Common myeloid progenitor, CD34-positive (primary cell): ENCODE data around the gene STAC3.

Experiments
- CTCF ChIA-PET: fragments of 350-600 bp; sonication (Branson Sonifier 250); formaldehyde crosslinking; loops from one replicate; lab custom pipeline; 2021; ENCODE audit warnings: antibody characterized with exemption; lab: Charles Lee
- POLR2A ChIA-PET: fragments of 350-600 bp; sonication (Branson Sonifier 250); formaldehyde crosslinking; loops from one replicate; lab custom pipeline; 2021; ENCODE audit warnings: antibody characterized with exemption; lab: Charles Lee
- DNase-seq, 3 donors: peaks; one replicate each; pipeline versions ENCODE4 v3.0.0 to v3.0.0-alpha.2; 2013
- H3K27ac ChIP-seq, 2 experiments: 1 replicate in 1 of 2; 2 replicates in 1 of 2; pipeline ENCODE4 v1.7.0; 2013; ENCODE audit warnings: inconsistent platforms in 2 of 2, low read length in 2 of 2, mild to moderate bottlenecking in 2 of 2, low read depth in 1 of 2, moderate library complexity in 1 of 2; ENCODE audit not compliant: severe bottlenecking in 2 of 2, insufficient read depth in 1 of 2, poor library complexity in 1 of 2
- H3K27me3 ChIP-seq, 5 experiments: replicated peaks in 2 of 5; 1 replicate in 3 of 5; 2 replicates in 2 of 5; pipeline versions ENCODE4 v1.6.1 to v1.7.0; 2013; ENCODE audit warnings: low read length in 4 of 5, mild to moderate bottlenecking in 2 of 5, moderate library complexity in 2 of 5, inconsistent platforms in 1 of 5; ENCODE audit not compliant: insufficient read depth in 5 of 5, control insufficient read depth in 4 of 5
- H3K36me3 ChIP-seq, 4 experiments: 1 replicate in 2 of 4; 2 replicates in 2 of 4; pipeline versions ENCODE4 v1.6.1 to v1.7.0; 2013; ENCODE audit warnings: low read length in 3 of 4, control low read depth in 1 of 4, mild to moderate bottlenecking in 1 of 4; ENCODE audit not compliant: control insufficient read depth in 4 of 4, insufficient read depth in 4 of 4
- H3K4me1 ChIP-seq, 4 experiments: 1 replicate in 3 of 4; 2 replicates in 1 of 4; pipeline versions ENCODE4 v1.6.1 to v1.7.1; 2013; ENCODE audit warnings: low read length in 3 of 4, mild to moderate bottlenecking in 3 of 4, control low read depth in 1 of 4, inconsistent platforms in 1 of 4, moderate library complexity in 1 of 4; ENCODE audit not compliant: control insufficient read depth in 4 of 4, insufficient read depth in 4 of 4; ENCODE audit errors: control extremely low read depth in 1 of 4
- H3K4me3 ChIP-seq, 7 experiments: 1 replicate in 4 of 7; 2 replicates in 3 of 7; pipeline versions ENCODE4 v1.5.1 to v1.7.0; 2013; ENCODE audit warnings: mild to moderate bottlenecking in 7 of 7, low read length in 6 of 7, moderate library complexity in 6 of 7, inconsistent platforms in 2 of 7, low read depth in 2 of 7, control low read depth in 1 of 7; ENCODE audit not compliant: insufficient read depth in 4 of 7, control insufficient read depth in 1 of 7; ENCODE audit errors: extremely low read depth in 1 of 7
- H3K9me3 ChIP-seq, 5 experiments: 1 replicate in 4 of 5; 2 replicates in 1 of 5; pipeline versions ENCODE4 v1.6.1 to v1.7.1; 2013; ENCODE audit warnings: low read length in 4 of 5, mild to moderate bottlenecking in 2 of 5, inconsistent platforms in 1 of 5, low read depth in 1 of 5, moderate library complexity in 1 of 5; ENCODE audit not compliant: control insufficient read depth in 4 of 5, insufficient read depth in 2 of 5; ENCODE audit errors: control extremely low read depth in 1 of 5
- WGBS: methylation state at CpG from one replicate; pipeline ENCODE4 v1.1.5; 2013; ENCODE audit not compliant: insufficient coverage; 5-methylcytosine and 5-hydroxymethylcytosine counted together

STAC3 gene

GRCh38 chr12:57224278-57224972 lies 26.6 kb downstream of the STAC3 start:
- H3K9me3 ChIP-seq: no peaks in the 10 kb centered on the region
- H3K27me3 ChIP-seq: peaks cover 7 to 86% (median 43%) of the 10 kb centered on the region in 5 experiments
- H3K4me1 ChIP-seq: peaks cover 8 to 43% (median 36%) of the 10 kb centered on the region in 4 experiments
- POLR2A ChIA-PET: no interaction called here
- H3K4me3 ChIP-seq: peak overlapping the region in 1 of 7 experiments; percentile 32
- 18% methylated on average over 25 of the region's 30 CpGs for WGBS
- CTCF ChIA-PET: interaction anchor here (1.1 to 13.6 kb wide), 6 partner anchors 9 to 79 kb away, joined by 3 to 326 read pairs (median 7); partner anchors contain the start of genes NXPH4 and STAC3
- DNase-seq: peak in 1 of 3 donors; percentile 51
- no peaks in the 10 kb centered on the region for H3K36me3 ChIP-seq
- no peak overlapping the region for H3K27ac ChIP-seq

- Histone ChIP-seq H3K27me3 (peaks cover 7 to 96% (median 48%) of the 10 kb centered on the region in 5 experiments), H3K27ac (no peak overlapping the region), H3K36me3 (no peaks in the 10 kb centered on the region), H3K4me1 (peaks cover 3 to 34% (median 27%) of the 10 kb centered on the region in 4 experiments), H3K9me3 (no peaks in the 10 kb centered on the region), H3K4me3 (no peak overlapping the region)
- 40% methylated on average over 14 of the region's 22 CpGs for WGBS
- DNase-seq: peak in 1 of 3 donors; percentile 52
- ChIA-PET POLR2A (no interaction called here), CTCF (interaction anchor here (1.0 to 13.6 kb wide), 6 partner anchors 9 to 78 kb away, joined by 3 to 326 read pairs (median 4); partner anchors contain the start of genes NXPH4 and STAC3)
Measured at GRCh38 chr12:57223191-57224165, 27.5 kb downstream of the STAC3 start.

- Histone ChIP-seq H3K27ac (no peak overlapping the region), H3K4me3 (no peak overlapping the region), H3K4me1 (peaks cover 3 to 32% (median 23%) of the 10 kb centered on the region in 4 experiments), H3K9me3 (no peaks in the 10 kb centered on the region), H3K36me3 (no peaks in the 10 kb centered on the region), H3K27me3 (peaks cover 3 to 100% (median 52%) of the 10 kb centered on the region in 5 experiments)
- DNase-seq: no peak
- 13% methylated on average over 8 of the region's 13 CpGs for WGBS
- ChIA-PET POLR2A (no interaction called here), CTCF (interaction anchor here (1.0 to 13.6 kb wide), 4 partner anchors 8 to 39 kb away, joined by 3 to 326 read pairs (median 87); partner anchors contain the start of genes NXPH4 and STAC3)
Measured at GRCh38 chr12:57222286-57223190, 28.4 kb downstream of the STAC3 start.

GRCh38 chr12:57221169-57221917 lies 29.6 kb downstream of the STAC3 start:
- Histone ChIP-seq H3K27me3 (peaks cover 0 to 98% (median 53%) of the 10 kb centered on the region in 5 experiments), H3K36me3 (no peaks in the 10 kb centered on the region), H3K9me3 (no peaks in the 10 kb centered on the region), H3K4me1 (peaks cover 0 to 29% (median 16%) of the 10 kb centered on the region in 4 experiments), H3K4me3 (no peak overlapping the region), H3K27ac (no peak overlapping the region)
- ChIA-PET POLR2A (no interaction called here), CTCF (interaction anchor here (1.0 to 13.6 kb wide), 2 partner anchors 9 to 22 kb away, joined by 3 to 326 read pairs; partner anchors contain the start of gene STAC3)
- 7% methylated on average over 17 of the region's 24 CpGs for WGBS
- no peak for DNase-seq

GRCh38 chr12:57220770-57221168 lies 30.2 kb downstream of the STAC3 start:
- 25% methylated on average over 1 of the region's 1 CpG for WGBS
- H3K4me3 ChIP-seq: no peak overlapping the region
- no peaks in the 10 kb centered on the region for H3K9me3 ChIP-seq
- POLR2A ChIA-PET: no interaction called here
- no peak overlapping the region for H3K27ac ChIP-seq
- peaks cover 0 to 31% (median 19%) of the 10 kb centered on the region in 4 experiments for H3K4me1 ChIP-seq
- H3K27me3 ChIP-seq: peaks cover 0 to 98% (median 53%) of the 10 kb centered on the region in 5 experiments
- CTCF ChIA-PET: interaction anchor here (1.0 to 13.6 kb wide), 2 partner anchors 10 to 22 kb away, joined by 3 to 326 read pairs; partner anchors contain the start of gene STAC3
- H3K36me3 ChIP-seq: no peaks in the 10 kb centered on the region
- no peak for DNase-seq
